NCI-H1105 treated with DMSO at 0.1 percent for 48 hours (cell line): ENCODE data around the gene CLTA.
"Not testable (repeated sequence)": the region's sequence is repeated elsewhere in the genome, so short reads cannot be mapped to it uniquely, and the experiment has no call there.

Experiments used
- DNase-seq: peaks from one replicate; lab custom pipeline; 2025; lab: John Stamatoyannopoulos, UW

Gene CLTA

GRCh38 chr9:36158122-36158521 lies 32.6 kb upstream of the CLTA start:
- DNase-seq: no peak

GRCh38 chr9:36158917-36159316 lies 31.8 kb upstream of the CLTA start:
- DNase-seq: no peak

GRCh38 chr9:36159509-36159908 lies 31.2 kb upstream of the CLTA start:
- DNase-seq: not testable (repeated sequence)

GRCh38 chr9:36160126-36160525 lies 30.6 kb upstream of the CLTA start:
- DNase-seq: not testable (repeated sequence)

- DNase-seq: no peak
Measured at GRCh38 chr9:36161187-36161586, 29.5 kb upstream of the CLTA start.

- no peak for DNase-seq
Measured at GRCh38 chr9:36162211-36162738, 28.4 kb upstream of the CLTA start.

- no peak for DNase-seq
Measured at GRCh38 chr9:36163049-36163785, 27.5 kb upstream of the CLTA start.

GRCh38 chr9:36163786-36164170 lies 26.9 kb upstream of the CLTA start:
- no peak for DNase-seq

- no peak for DNase-seq
Measured at GRCh38 chr9:36164372-36164771, 26.3 kb upstream of the CLTA start.

GRCh38 chr9:36164989-36165388 lies 25.7 kb upstream of the CLTA start:
- DNase-seq: no peak

GRCh38 chr9:36165826-36166167 lies 24.9 kb upstream of the CLTA start:
- DNase-seq: no peak

- DNase-seq: no peak
Measured at GRCh38 chr9:36166168-36166927, 24.4 kb upstream of the CLTA start.

GRCh38 chr9:36169166-36169565 lies 21.6 kb upstream of the CLTA start, which contains the start of gene CCIN:
TSS of gene CCIN (plus strand) at chr9:36169388. CDS start at chr9:36169503, 115 bp downstream.
- no peak for DNase-seq

- no peak for DNase-seq
Measured at GRCh38 chr9:36169708-36170107, 21.0 kb upstream of the CLTA start.

GRCh38 chr9:36170531-36170930 lies 20.2 kb upstream of the CLTA start:
- no peak for DNase-seq

- DNase-seq: no peak
Measured at GRCh38 chr9:36173861-36174260, 16.9 kb upstream of the CLTA start.

GRCh38 chr9:36174271-36174670 lies 16.4 kb upstream of the CLTA start:
- DNase-seq: no peak

GRCh38 chr9:36174731-36175130 lies 16.0 kb upstream of the CLTA start:
- no peak for DNase-seq

GRCh38 chr9:36175209-36175608 lies 15.5 kb upstream of the CLTA start:
- DNase-seq: not testable (repeated sequence)

GRCh38 chr9:36176496-36176895 lies 14.2 kb upstream of the CLTA start:
- not testable (repeated sequence) for DNase-seq

GRCh38 chr9:36177571-36177970 lies 13.2 kb upstream of the CLTA start:
- no peak for DNase-seq

GRCh38 chr9:36180243-36180642 lies 10.5 kb upstream of the CLTA start:
- not testable (repeated sequence) for DNase-seq

GRCh38 chr9:36187414-36187813 lies 3.3 kb upstream of the CLTA start:
- DNase-seq: no peak
